Measurements from ENCODE around the gene CD3D. TPM values are rescaled to one million over a fixed set of nuclear protein-coding genes. Genes with fewer than 3 reads are reported as not detected.

Gene CD3D
- 100 to 1,000 TPM; 313 to 365 TPM for total RNA-seq

DNA sequence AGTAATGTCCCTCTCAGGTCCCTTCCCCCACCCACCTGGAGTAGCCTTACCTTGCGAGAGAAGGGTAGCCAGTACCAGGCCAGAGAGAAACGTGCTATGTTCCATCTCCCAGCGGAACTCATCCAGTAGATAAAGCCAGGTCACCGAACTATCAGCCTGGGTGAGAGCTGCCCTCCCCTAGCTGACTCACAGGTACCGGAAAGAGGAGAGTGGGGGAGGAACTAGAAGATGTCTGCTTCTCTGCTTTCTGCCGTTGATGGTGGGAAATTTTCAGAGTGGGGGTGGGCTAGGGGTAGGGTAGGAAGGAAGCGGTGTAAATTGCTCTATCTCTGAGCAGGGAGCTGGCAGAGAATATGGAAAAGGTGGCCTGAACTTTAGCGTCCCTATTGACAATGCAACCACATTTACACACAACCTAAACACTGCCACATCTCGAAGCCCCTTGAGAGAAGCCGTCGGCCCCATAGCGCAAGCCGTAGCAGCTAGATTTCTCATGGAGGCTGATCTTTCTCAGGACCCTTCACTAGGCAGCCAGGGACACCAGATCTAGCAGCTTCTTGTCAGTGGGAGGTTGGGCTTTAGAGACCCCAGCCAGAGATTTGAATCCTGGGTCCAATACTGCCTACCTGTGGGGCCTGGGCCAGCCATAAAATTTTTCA, at the start of gene CD3D:
Gene CD3D (minus strand): TSS at position 203 of the 659 bp plus-strand sequence. CDS start 98 bp downstream, at position 105.
- Mint-ChIP-seq H3K4me3 (peak within 1 kb of the TSS; percentile 91), H3K27me3 (no peaks in the 10 kb centered on the region), H3K4me1 (peaks cover 46% of the 10 kb centered on the region), H3K27ac (peak within 1 kb of the TSS; percentile 99), H3K9me3 (no peaks in the 10 kb centered on the region), H3K36me3 (ENCODE audit: low read depth) (peaks cover 74% of the 10 kb centered on the region)
- peak; percentile 69 for ATAC-seq (replicated peaks)

- Mint-ChIP-seq H3K27me3 (no peaks in the 10 kb centered on the region), H3K9me3 (no peaks in the 10 kb centered on the region), H3K4me3 (no peak overlapping the region), H3K36me3 (ENCODE audit: low read depth) (peaks cover 99% of the 10 kb centered on the region), H3K4me1 (no peaks in the 10 kb centered on the region), H3K27ac (no peak overlapping the region)
- ATAC-seq (replicated peaks) = no peak
Observed at GRCh38 chr11:118383657-118384056, 41.2 kb upstream of the CD3D start.

DNA sequence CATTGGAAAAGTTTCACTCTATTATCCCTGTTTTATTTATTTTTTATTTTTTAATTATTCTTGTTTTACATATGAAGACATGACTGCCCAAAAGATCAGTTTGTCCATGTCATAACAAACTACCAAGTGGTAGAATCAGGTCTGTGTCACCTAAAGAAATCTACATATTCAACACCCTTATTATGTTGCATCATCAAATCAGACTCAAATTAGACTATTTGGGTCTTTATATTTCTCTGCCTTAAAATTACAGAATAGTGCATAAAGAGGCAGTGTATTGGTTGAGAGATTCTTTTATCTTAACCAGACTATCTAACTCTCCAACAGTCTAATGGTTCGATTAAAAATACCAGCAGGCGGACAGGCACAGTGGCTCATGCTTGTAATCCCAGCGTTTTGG, 40.4 kb upstream of the CD3D start:
- no peaks in the 10 kb centered on the region for H3K27me3 Mint-ChIP-seq
- H3K4me3 Mint-ChIP-seq = no peak overlapping the region
- H3K4me1 Mint-ChIP-seq = no peaks in the 10 kb centered on the region
- no peak overlapping the region for H3K27ac Mint-ChIP-seq
- no peak for ATAC-seq (replicated peaks)
- H3K36me3 Mint-ChIP-seq (ENCODE audit: low read depth) = peaks cover 99% of the 10 kb centered on the region
- no peaks in the 10 kb centered on the region for H3K9me3 Mint-ChIP-seq

DNA sequence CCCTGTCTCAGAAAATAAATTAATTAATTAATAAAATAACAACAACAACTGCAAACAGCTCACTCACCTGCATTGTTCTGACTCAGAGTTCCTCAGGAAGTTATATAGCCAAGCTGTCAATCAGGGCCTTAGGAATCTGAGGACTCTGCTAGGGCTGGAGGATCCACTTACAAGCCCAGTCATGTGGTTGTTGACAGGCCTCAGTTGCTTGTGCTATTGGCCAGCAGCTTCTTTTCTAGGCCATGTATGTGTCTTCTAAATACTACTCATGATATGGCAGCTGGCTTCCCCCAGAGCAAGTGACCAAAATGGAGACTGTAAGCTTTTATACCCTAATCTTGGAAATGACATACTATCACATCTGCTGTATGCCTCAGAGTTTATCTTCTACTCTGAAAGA, 38.1 kb upstream of the CD3D start:
- Mint-ChIP-seq H3K36me3 (ENCODE audit: low read depth) (peaks cover 99% of the 10 kb centered on the region), H3K4me1 (no peaks in the 10 kb centered on the region), H3K9me3 (no peaks in the 10 kb centered on the region), H3K4me3 (no peak overlapping the region), H3K27ac (no peak overlapping the region), H3K27me3 (no peaks in the 10 kb centered on the region)
- ATAC-seq (replicated peaks) = no peak

GRCh38 chr11:118379497-118379896, 37.0 kb upstream of the CD3D start:
- Mint-ChIP-seq H3K27ac (no peak overlapping the region), H3K4me3 (no peak overlapping the region), H3K9me3 (no peaks in the 10 kb centered on the region), H3K4me1 (no peaks in the 10 kb centered on the region), H3K27me3 (no peaks in the 10 kb centered on the region), H3K36me3 (ENCODE audit: low read depth) (peaks cover 99% of the 10 kb centered on the region)
- no peak for ATAC-seq (replicated peaks)

DNA sequence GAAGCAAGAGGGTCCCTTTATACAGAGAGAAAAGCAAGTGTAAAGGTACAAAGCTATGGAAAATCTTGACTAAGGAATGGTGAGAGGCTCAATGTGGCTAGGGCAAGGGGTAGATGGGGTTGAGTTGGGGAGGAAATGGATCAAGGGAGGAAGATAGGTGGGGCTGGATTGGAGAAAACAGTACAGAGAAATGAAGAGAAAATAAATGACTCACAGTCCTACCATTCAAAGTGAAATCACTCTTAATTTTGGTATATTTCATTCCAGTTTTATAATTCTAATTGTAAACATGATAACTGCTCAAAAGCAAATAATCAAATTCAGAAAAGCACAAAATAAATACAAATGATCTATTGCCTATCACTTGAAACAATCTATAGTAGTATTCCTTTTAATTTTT, 33.5 kb upstream of the CD3D start:
- Mint-ChIP-seq H3K9me3 (no peaks in the 10 kb centered on the region), H3K36me3 (ENCODE audit: low read depth) (peaks cover 99% of the 10 kb centered on the region), H3K27ac (peak overlapping the region; percentile 66), H3K4me3 (no peak overlapping the region), H3K27me3 (no peaks in the 10 kb centered on the region), H3K4me1 (no peaks in the 10 kb centered on the region)
- ATAC-seq (replicated peaks) = no peak

DNA sequence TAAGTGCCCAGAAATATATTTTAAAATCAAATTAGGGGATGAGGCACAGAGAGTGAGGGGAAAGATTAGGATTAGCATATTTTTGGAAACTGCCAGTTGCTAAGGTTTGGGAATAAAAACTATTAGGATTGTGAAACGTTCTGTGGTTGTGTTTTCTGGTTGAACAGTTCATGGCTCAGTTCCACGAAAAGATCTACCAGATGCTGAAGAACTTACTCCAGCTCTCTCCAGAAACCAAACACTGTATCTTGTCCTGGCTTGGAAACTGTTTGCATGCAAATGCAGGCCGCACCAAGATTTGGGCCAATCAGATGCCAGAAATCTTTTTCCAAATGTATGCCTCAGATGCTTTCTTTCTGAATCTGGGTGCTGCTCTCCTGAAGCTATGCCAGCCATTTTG, 32.2 kb upstream of the CD3D start:
- Mint-ChIP-seq H3K4me1 (no peaks in the 10 kb centered on the region), H3K27ac (no peak overlapping the region), H3K9me3 (no peaks in the 10 kb centered on the region), H3K4me3 (no peak overlapping the region), H3K36me3 (ENCODE audit: low read depth) (peaks cover 100% of the 10 kb centered on the region), H3K27me3 (no peaks in the 10 kb centered on the region)
- ATAC-seq (replicated peaks) = no peak

GRCh38 chr11:118373871-118374270, 31.4 kb upstream of the CD3D start:
- peaks cover 100% of the 10 kb centered on the region for H3K36me3 Mint-ChIP-seq (ENCODE audit: low read depth)

DNA sequence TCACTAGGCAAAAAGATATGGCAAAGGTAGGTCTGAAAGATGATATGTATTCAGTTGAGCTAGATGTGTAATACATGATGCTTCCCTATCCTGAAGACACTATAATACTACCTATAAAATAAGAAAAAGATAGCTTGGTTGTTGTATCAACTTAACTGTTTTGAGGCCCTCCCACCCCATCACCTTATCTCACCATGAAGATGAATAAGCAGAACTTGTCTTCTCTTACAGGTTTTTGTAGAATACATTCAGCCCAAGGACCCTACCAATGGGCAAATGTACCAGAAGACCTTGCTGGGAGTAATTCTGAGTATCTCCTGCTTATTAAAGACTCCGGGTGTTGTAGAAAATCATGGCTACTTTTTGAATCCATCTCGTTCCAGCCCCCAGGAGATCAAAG, 30.8 kb upstream of the CD3D start:
- Mint-ChIP-seq H3K36me3 (ENCODE audit: low read depth) (peaks cover 100% of the 10 kb centered on the region), H3K27me3 (no peaks in the 10 kb centered on the region), H3K9me3 (no peaks in the 10 kb centered on the region), H3K4me3 (no peak overlapping the region), H3K4me1 (no peaks in the 10 kb centered on the region), H3K27ac (no peak overlapping the region)
- ATAC-seq (replicated peaks) = no peak

More at GRCh38 chr11:118373871-118374270, 31.4 kb upstream of the CD3D start:
- Mint-ChIP-seq H3K27me3 (no peaks in the 10 kb centered on the region), H3K4me1 (no peaks in the 10 kb centered on the region), H3K27ac (no peak overlapping the region), H3K4me3 (no peak overlapping the region), H3K9me3 (no peaks in the 10 kb centered on the region)
- ATAC-seq (replicated peaks) = no peak

- Mint-ChIP-seq H3K4me3 (no peak overlapping the region), H3K9me3 (no peaks in the 10 kb centered on the region), H3K27ac (no peak overlapping the region), H3K4me1 (no peaks in the 10 kb centered on the region), H3K27me3 (no peaks in the 10 kb centered on the region), H3K36me3 (ENCODE audit: low read depth) (peaks cover 100% of the 10 kb centered on the region)
- no peak for ATAC-seq (replicated peaks)
Observed at GRCh38 chr11:118370774-118371173, 28.3 kb upstream of the CD3D start.

GRCh38 chr11:118366287-118366686, 23.8 kb upstream of the CD3D start:
- no peak overlapping the region for H3K4me3 Mint-ChIP-seq
- H3K27ac Mint-ChIP-seq = no peak overlapping the region
- no peaks in the 10 kb centered on the region for H3K9me3 Mint-ChIP-seq
- ATAC-seq (replicated peaks) = no peak
- H3K27me3 Mint-ChIP-seq = no peaks in the 10 kb centered on the region
- H3K36me3 Mint-ChIP-seq (ENCODE audit: low read depth) = peaks cover 100% of the 10 kb centered on the region
- peaks cover 14% of the 10 kb centered on the region for H3K4me1 Mint-ChIP-seq

DNA sequence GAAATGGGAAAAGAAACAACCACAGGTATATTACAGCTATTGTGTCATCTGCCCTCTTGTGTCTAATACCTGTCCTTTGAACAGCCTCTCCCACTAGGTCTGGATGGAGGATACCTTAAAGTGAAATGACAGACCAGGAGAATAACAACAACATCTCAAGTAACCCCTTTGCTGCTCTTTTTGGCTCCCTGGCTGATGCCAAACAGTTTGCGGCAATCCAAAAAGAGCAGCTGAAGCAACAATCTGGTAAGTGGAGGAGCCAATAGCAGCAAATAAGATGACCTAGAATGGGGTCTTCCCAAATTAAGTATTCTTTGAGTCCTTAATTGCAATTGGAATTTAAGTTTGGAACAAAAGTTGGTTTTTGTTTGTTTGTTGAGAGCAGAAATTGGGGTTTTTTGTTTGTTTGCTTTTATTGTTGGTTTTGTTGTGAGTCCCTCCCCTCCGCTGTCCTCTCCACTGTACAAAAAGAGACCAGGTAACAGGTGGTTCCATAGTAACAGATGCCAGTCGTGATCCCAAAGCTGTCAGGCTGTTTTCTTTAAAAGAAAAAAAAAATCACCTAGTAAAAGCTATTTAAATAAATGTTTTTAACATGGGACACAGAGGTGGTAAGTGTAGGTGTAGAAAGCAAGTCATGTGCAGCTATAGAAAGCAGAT, 22.6 kb upstream of the CD3D start:
- Mint-ChIP-seq H3K27ac (peak overlapping the region; percentile 42), H3K9me3 (no peaks in the 10 kb centered on the region), H3K4me1 (peaks cover 15% of the 10 kb centered on the region), H3K4me3 (no peak overlapping the region), H3K36me3 (ENCODE audit: low read depth) (peaks cover 91% of the 10 kb centered on the region), H3K27me3 (no peaks in the 10 kb centered on the region)
- no peak for ATAC-seq (replicated peaks)

GRCh38 chr11:118359295-118359958, 16.9 kb upstream of the CD3D start, which contains the start of gene UBE4A:
Gene UBE4A, plus strand, starts transcription at chr11:118359600. Its CDS starts 5,481 bp downstream, at chr11:118365081.
- no peaks in the 10 kb centered on the region for H3K9me3 Mint-ChIP-seq
- no peaks in the 10 kb centered on the region for H3K27me3 Mint-ChIP-seq
- peak within 1 kb of the TSS; percentile 100 for H3K4me3 Mint-ChIP-seq
- H3K27ac Mint-ChIP-seq = peak within 1 kb of the TSS; percentile 99
- peaks cover 30% of the 10 kb centered on the region for H3K4me1 Mint-ChIP-seq
- H3K36me3 Mint-ChIP-seq (ENCODE audit: low read depth) = peaks cover 51% of the 10 kb centered on the region
- ATAC-seq (replicated peaks) = peak; percentile 98

- no peaks in the 10 kb centered on the region for H3K27me3 Mint-ChIP-seq
- peak overlapping the region; percentile 99 for H3K27ac Mint-ChIP-seq
- peak overlapping the region; percentile 100 for H3K4me3 Mint-ChIP-seq
- peaks cover 26% of the 10 kb centered on the region for H3K4me1 Mint-ChIP-seq
- H3K9me3 Mint-ChIP-seq = no peaks in the 10 kb centered on the region
- H3K36me3 Mint-ChIP-seq (ENCODE audit: low read depth) = peaks cover 51% of the 10 kb centered on the region
- no peak for ATAC-seq (replicated peaks)
Observed at GRCh38 chr11:118358071-118358470, 15.6 kb upstream of the CD3D start.

Measured in activated T-helper 17 cell treated with anti-CD3 and anti-CD28 coated beads, Interleukin-2, amount 50 U/mL, for 72 hours (primary cell).